Endothelial cell (in vitro differentiated cells): Measurements from ENCODE around the gene CYP26C1. TPM values are rescaled to one million over a fixed set of nuclear protein-coding genes. Genes with fewer than 3 reads are reported as not detected.

Experiments
- DNase-seq: peaks from one replicate; pipeline ENCODE4 v3.0.0; 2021; ENCODE audit warnings: low spot score
- H3K27ac Mint-ChIP-seq: one replicate; pipeline ENCODE4 v1.8.0; 2021; ENCODE audit warnings: mixed read lengths, inconsistent platforms; ENCODE audit not compliant: unreplicated experiment
- H3K27me3 Mint-ChIP-seq: one replicate; pipeline ENCODE4 v1.8.0; 2021; ENCODE audit warnings: mild to moderate bottlenecking, moderate library complexity, mixed read lengths, inconsistent platforms; ENCODE audit not compliant: unreplicated experiment
- H3K36me3 Mint-ChIP-seq: one replicate; pipeline ENCODE4 v1.8.0; 2021; ENCODE audit warnings: mild to moderate bottlenecking, low read depth, mixed read lengths, inconsistent platforms; ENCODE audit not compliant: unreplicated experiment
- H3K4me1 Mint-ChIP-seq: one replicate; pipeline ENCODE4 v1.8.0; 2021; ENCODE audit warnings: mild to moderate bottlenecking, mixed read lengths, inconsistent platforms; ENCODE audit not compliant: unreplicated experiment
- H3K4me3 Mint-ChIP-seq: one replicate; pipeline ENCODE4 v1.8.0; 2021; ENCODE audit warnings: mild to moderate bottlenecking, mixed read lengths, inconsistent platforms; ENCODE audit not compliant: unreplicated experiment
- H3K9me3 Mint-ChIP-seq: one replicate; pipeline ENCODE4 v1.8.0; 2021; ENCODE audit warnings: mixed read lengths, inconsistent platforms; ENCODE audit not compliant: unreplicated experiment
- total RNA-seq: library from RNA; stranded (reverse); fragmentation: NEBNext Ultra II Directional; extraction: Animal tissue kit (Norgen Biotek cat#: 25700); gene quantifications from one replicate; pipeline ENCODE4 v1.2.1, GENCODE V29; 2021; ENCODE audit not compliant: unreplicated experiment
- TF ChIP-seq, protein P1 (sequence below): fragments of 200-600 bp; sonication (generic); IDR thresholded peaks from one replicate; pipeline ENCODE4 v1.5.0; 2021; ENCODE audit warnings: antibody characterized with exemption; ENCODE audit not compliant: unreplicated experiment

The CYP26C1 gene
- total RNA-seq, 1 donor from 2014 or later: 0.31 TPM

DNA sequence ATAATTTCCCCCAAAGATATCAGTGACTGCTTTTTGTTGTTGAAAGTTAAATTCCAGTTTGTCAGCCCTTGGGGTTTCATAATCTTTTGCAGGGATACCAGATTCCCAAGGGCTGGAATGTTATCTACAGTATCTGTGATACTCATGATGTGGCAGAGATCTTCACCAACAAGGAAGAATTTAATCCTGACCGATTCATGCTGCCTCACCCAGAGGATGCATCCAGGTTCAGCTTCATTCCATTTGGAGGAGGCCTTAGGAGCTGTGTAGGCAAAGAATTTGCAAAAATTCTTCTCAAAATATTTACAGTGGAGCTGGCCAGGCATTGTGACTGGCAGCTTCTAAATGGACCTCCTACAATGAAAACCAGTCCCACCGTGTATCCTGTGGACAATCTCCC, 16.3 kb downstream of the CYP26C1 start:
- no peaks in the 10 kb centered on the region for H3K9me3 Mint-ChIP-seq
- H3K4me3 Mint-ChIP-seq: no peak overlapping the region
- peaks cover 29% of the 10 kb centered on the region for H3K4me1 Mint-ChIP-seq

DNA sequence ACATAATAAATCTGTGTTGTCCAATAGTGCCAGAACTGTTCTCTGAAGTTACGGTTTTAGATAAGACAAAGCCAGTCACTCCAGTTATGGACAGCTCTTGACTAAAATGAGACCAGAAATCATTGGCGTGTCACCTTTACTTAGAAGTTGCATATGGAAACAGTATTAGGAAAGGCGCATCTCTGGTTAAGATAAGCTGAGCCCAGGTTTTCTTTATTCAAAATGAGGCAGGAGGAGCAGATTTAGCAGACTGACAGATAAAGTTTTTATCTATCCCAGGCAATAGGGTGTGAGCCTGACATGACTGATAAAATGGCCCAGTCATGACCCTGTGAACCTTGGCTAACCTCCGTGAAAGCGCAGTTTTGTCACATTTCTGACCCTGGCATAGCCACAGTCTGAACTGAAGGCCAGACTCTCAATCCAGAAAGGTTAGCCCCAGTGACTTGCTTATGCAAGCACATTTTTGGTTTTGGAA, 17.3 kb downstream of the CYP26C1 start:
- Mint-ChIP-seq H3K27ac (no peak overlapping the region), H3K36me3 (peaks cover 3% of the 10 kb centered on the region), H3K4me3 (no peak overlapping the region), H3K4me1 (peaks cover 30% of the 10 kb centered on the region), H3K27me3 (peaks cover 20% of the 10 kb centered on the region), H3K9me3 (no peaks in the 10 kb centered on the region)
- no peak for DNase-seq
- TF ChIP-seq, protein P1, sequence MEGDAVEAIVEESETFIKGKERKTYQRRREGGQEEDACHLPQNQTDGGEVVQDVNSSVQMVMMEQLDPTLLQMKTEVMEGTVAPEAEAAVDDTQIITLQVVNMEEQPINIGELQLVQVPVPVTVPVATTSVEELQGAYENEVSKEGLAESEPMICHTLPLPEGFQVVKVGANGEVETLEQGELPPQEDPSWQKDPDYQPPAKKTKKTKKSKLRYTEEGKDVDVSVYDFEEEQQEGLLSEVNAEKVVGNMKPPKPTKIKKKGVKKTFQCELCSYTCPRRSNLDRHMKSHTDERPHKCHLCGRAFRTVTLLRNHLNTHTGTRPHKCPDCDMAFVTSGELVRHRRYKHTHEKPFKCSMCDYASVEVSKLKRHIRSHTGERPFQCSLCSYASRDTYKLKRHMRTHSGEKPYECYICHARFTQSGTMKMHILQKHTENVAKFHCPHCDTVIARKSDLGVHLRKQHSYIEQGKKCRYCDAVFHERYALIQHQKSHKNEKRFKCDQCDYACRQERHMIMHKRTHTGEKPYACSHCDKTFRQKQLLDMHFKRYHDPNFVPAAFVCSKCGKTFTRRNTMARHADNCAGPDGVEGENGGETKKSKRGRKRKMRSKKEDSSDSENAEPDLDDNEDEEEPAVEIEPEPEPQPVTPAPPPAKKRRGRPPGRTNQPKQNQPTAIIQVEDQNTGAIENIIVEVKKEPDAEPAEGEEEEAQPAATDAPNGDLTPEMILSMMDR: no peak

More for the DNA sequence above, 16.3 kb downstream of the CYP26C1 start:
- Mint-ChIP-seq H3K27me3 (peaks cover 22% of the 10 kb centered on the region), H3K36me3 (peaks cover 3% of the 10 kb centered on the region), H3K27ac (no peak overlapping the region)
- DNase-seq: no peak
- TF ChIP-seq, protein P1: no peak

DNA sequence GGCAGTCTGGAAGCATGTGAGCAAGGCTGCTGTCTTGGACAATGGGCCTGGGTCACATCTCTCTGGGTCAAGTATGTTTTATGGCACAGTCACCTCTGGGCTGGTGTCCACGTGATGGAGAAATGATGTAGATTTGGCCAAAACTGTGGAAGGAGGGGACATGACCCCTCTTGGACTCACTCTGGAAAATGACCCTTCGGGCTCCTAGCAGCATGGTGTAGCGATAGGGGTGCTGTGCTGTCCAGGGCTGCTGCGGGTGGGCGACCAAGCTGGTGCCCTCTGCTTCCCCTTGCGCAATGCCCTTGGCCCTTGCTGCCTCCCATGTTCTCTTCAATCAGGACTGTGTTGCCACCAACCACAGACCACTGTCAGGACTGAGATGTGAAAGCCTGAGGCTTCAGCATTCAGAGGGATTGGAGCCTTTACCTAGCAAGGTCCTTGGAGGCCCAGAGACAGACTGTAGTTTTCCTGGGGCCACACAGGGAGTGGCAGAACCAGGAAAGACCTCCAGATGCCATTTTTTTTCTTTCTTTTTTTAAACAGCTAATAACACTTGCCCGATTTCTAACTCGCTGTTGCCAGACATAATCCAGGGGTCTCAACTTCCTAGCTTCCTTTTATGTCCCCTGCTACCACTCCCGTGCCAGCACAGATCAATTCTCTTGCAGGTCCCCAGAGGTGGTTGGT, 19.2 kb downstream of the CYP26C1 start:
- TF ChIP-seq, protein P1: no peak
- peaks cover 16% of the 10 kb centered on the region for H3K27me3 Mint-ChIP-seq
- H3K36me3 Mint-ChIP-seq: no peaks in the 10 kb centered on the region
- H3K27ac Mint-ChIP-seq: no peak overlapping the region
- H3K9me3 Mint-ChIP-seq: no peaks in the 10 kb centered on the region
- no peak overlapping the region for H3K4me3 Mint-ChIP-seq
- H3K4me1 Mint-ChIP-seq: peaks cover 34% of the 10 kb centered on the region
- DNase-seq: no peak

DNA sequence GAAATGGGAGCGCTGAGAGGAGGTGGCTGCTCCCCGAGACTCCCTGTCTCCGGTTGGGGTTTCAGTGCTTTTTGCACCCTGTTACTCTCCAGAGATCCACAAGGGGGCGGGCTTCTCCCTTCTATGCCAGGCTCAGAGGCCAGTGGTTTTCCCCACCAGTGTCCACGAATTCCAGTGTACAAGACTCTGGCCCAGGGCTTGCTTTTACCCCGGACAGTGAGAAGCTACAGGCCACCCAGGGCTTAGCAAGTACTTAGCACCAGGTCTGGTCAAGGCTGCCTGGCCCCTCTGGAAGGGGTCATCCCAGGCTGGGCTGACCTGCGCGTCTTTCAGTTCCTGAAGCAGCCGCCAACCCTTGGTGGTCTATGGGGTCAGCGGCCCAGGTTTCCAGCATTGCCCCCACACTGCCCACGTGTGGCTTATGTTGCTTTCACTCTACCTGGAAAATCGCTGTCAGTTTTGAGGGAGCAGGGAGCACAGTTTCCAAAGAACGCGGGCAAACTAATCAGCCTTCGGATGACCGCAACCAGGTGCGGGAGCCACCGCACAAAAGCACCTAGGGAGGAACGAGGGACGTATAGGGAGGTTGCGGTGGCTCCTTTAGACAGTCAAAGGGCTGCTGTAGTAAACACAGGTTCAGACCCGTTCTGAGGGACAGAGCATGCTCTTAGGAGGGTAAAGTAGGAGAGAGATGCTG, 19.9 kb downstream of the CYP26C1 start:
- TF ChIP-seq, protein P1: peak; percentile 98
- Mint-ChIP-seq H3K4me3 (no peak overlapping the region), H3K4me1 (peaks cover 31% of the 10 kb centered on the region), H3K9me3 (no peaks in the 10 kb centered on the region), H3K27ac (no peak overlapping the region), H3K27me3 (peaks cover 11% of the 10 kb centered on the region), H3K36me3 (no peaks in the 10 kb centered on the region)
- peak; percentile 70 for DNase-seq

DNA sequence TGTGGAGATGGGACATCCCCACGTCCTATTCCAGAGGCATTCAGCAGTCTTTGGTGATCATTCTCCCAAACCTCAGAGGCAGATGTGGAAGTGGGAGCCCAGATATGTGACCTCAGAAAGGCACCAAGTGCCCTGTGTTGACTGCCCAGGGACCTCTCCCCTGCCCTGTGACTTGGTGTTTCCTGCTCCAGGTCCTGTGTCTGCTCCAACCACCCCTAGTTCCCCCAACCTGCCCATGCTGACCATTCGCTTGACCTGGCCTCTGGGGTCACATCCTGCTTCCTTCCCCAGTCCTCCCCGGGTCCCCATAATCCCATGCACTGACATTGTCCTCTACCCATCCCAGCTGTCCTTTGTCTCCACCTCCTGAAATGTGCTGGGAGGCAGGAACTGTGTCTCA, 20.7 kb downstream of the CYP26C1 start:
- TF ChIP-seq, protein P1: no peak
- no peaks in the 10 kb centered on the region for H3K9me3 Mint-ChIP-seq
- H3K4me1 Mint-ChIP-seq: peaks cover 28% of the 10 kb centered on the region
- H3K27ac Mint-ChIP-seq: no peak overlapping the region
- H3K36me3 Mint-ChIP-seq: no peaks in the 10 kb centered on the region
- no peak for DNase-seq
- H3K4me3 Mint-ChIP-seq: no peak overlapping the region
- peaks cover 6% of the 10 kb centered on the region for H3K27me3 Mint-ChIP-seq
